ENCODE results near the gene KIAA0753.

The KIAA0753 gene

GRCh38 chr17:6547336-6547735, 93.2 kb downstream of the KIAA0753 start:
- DNase-seq (ENCODE audit: low read depth) = no peak

- no peak for DNase-seq (ENCODE audit: low read depth)
Measured at GRCh38 chr17:6546069-6546718, 94.3 kb downstream of the KIAA0753 start.

GRCh38 chr17:6545291-6545690, 95.2 kb downstream of the KIAA0753 start:
- DNase-seq (ENCODE audit: low read depth) = no peak

- DNase-seq (ENCODE audit: low read depth) = no peak
Measured at GRCh38 chr17:6544011-6544370, 96.5 kb downstream of the KIAA0753 start.

- no peak for DNase-seq (ENCODE audit: low read depth)
Measured at GRCh38 chr17:6543079-6544010, 97.2 kb downstream of the KIAA0753 start.

- DNase-seq (ENCODE audit: low read depth) = no peak
Measured at GRCh38 chr17:6542577-6542976, 97.9 kb downstream of the KIAA0753 start.

- DNase-seq (ENCODE audit: low read depth) = no peak
Measured at GRCh38 chr17:6541886-6542285, 98.6 kb downstream of the KIAA0753 start.

- DNase-seq (ENCODE audit: low read depth) = no peak
Measured at GRCh38 chr17:6539871-6540270, 100.6 kb downstream of the KIAA0753 start.

GRCh38 chr17:6536566-6537065, 103.9 kb downstream of the KIAA0753 start:
- no peak for DNase-seq (ENCODE audit: low read depth)

GRCh38 chr17:6536053-6536452, 104.5 kb downstream of the KIAA0753 start:
- DNase-seq (ENCODE audit: low read depth) = no peak

- no peak for DNase-seq (ENCODE audit: low read depth)
Measured at GRCh38 chr17:6534846-6535514, 105.5 kb downstream of the KIAA0753 start.

GRCh38 chr17:6532441-6532885, 108.0 kb downstream of the KIAA0753 start:
- no peak for DNase-seq (ENCODE audit: low read depth)

- no peak for DNase-seq (ENCODE audit: low read depth)
Measured at GRCh38 chr17:6531575-6531974, 108.9 kb downstream of the KIAA0753 start.

GRCh38 chr17:6530324-6530920, 110.1 kb downstream of the KIAA0753 start:
- no peak for DNase-seq (ENCODE audit: low read depth)

- DNase-seq (ENCODE audit: low read depth) = no peak
Measured at GRCh38 chr17:6528557-6528956, 112.0 kb downstream of the KIAA0753 start.
